HG03175 (cell line): ENCODE results near the gene AP2S1.
"Not testable (repeated sequence)": the region's sequence is repeated elsewhere in the genome, so short reads cannot be mapped to it uniquely, and the experiment has no call there.

Experiments used
- ATAC-seq: cut with Tn5 transposase; IDR thresholded peaks from one replicate; pipeline ENCODE4 v1.9.1; 2021; ENCODE audit warnings: mild to moderate bottlenecking, moderate library complexity; ENCODE audit not compliant: unreplicated experiment

AP2S1 gene

DNA sequence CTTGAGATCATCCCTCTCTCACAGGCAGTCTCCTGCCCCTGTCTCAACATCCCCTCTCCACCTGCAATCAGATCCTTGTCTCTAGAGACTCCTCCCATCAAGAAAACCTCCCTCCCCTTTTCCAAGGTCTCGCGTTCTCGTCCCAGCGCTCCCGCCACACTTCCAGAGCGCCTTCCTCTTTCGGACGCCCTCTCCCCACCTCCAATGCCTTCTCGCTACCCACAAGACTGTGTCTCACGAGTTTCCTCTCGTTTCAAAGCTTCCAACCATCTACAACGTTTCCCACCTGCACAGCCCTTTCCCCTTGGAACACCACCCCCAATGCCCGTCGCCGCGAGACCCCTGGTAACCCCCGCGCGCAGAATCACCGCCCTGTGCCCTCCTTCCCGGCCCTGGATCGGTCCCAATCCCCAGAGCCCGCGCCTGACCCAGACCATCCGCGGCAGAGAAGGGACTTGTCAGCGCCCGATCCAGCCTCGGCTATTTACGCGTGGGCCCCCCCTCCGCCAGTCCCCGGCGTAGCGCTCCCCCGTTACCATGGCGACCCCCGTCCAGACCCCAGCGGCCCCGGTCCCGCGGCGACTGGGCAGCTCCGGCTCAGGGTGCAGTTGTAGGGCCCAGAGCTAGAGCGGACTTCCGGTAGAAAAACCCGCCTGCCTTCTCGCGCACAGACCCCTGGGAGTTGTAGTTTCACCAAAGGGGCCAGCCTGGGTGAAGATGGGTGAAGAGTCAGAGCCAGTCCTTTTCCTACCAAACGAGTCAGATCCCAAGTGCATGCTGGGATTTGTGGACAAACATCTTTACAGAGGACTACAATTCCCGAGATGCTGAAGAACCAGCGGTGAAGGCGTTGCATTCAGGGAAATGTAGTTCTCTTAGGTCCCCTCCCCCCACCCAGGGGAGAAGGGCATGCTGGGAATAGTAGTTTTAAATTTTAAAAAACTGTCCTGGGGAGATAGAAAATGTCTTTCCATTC is at the start of gene AP2S1:
Gene AP2S1, minus strand, starts transcription at position 619 of the 976 bp plus-strand sequence. Its CDS starts 80 bp downstream, at position 539.
- ATAC-seq = peak; percentile 94

DNA sequence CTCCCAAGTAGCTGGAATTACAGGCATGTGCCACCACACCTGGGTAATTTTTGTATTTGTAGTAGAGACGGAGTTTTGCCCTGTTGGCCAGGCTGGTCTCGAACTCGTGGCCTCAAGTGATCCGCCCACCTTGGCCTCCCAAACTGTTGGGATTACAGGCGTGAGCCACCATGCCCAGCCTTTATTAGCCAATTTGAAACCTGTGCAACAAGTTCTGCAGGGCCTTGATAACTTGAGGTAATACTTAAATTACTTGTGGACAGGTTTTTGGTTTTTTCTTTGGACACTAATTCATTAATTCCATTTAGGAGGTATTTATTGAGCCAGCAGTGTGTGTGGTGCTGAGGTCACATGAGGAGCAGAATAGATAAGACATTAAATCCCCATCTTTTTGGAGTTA is 49.7 kb upstream of the AP2S1 start:
- no peak for ATAC-seq

DNA sequence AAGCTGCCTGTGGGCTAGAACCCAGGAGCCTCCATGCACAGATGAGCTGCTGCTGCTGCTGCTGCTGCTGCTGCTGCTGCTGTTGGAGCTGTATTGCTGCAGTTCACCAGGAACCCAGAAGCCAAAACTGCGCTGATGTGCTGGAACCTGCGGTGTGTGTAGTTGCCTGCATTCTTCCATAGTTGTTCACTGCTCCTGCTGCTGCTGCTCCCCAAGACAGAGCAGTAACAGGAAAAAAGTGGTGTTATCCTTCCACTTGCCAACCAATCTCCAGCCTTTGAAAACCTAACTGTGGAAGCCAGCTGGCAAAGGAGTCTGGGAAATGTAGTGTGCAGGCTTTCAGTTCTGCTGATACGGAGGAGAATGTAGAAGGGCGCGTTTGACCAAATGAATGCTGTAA is 48.1 kb upstream of the AP2S1 start:
- no peak for ATAC-seq

DNA sequence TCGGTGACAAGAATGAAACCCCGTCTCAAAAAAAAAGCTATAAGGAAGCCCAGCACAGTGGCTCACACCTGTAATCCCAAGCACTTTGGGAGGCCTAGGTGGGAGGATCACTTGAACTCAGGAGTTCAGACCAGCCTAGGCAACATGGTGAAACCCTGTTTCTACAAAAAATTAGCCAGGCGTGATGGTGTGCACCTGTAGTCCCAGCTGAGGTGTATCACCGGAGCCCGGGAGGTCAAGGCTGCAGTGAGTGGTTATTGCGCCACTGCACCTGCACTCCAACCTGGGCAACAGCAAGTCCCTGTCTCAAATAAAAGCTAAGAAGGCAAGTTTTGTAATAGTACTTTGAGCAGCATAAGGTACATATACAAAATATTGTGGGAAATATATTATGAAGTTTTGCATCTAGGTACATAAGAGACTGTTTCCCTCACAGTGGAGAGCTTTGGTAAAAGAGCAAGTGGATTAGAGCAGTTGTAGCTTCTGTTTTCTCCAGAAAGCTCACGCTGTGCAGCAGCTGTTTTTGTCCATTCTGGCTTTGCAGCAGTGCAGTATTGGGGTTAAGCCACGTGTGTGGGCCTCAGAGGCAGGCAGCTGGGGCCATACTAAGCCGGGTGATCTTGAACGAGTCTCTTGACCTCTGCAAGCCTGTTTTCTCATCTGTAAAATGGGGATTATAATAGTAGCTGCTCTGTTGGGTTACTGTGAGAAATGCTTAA is 45.6 kb upstream of the AP2S1 start:
- ATAC-seq = no peak

- ATAC-seq = no peak
Observed at GRCh38 chr19:46892252-46893179, 41.9 kb upstream of the AP2S1 start.

- no peak for ATAC-seq
Observed at GRCh38 chr19:46890423-46891170, 40.0 kb upstream of the AP2S1 start.

- ATAC-seq = no peak
Observed at GRCh38 chr19:46887240-46887782, 36.7 kb upstream of the AP2S1 start.

GRCh38 chr19:46886546-46887239 is 36.0 kb upstream of the AP2S1 start:
- no peak for ATAC-seq

- ATAC-seq = no peak
Observed at GRCh38 chr19:46885411-46885810, 34.8 kb upstream of the AP2S1 start.

GRCh38 chr19:46882751-46883150 is 32.1 kb upstream of the AP2S1 start:
- not testable (repeated sequence) for ATAC-seq

GRCh38 chr19:46882034-46882433 is 31.4 kb upstream of the AP2S1 start:
- ATAC-seq = no peak

GRCh38 chr19:46881092-46881491 is 30.4 kb upstream of the AP2S1 start:
- no peak for ATAC-seq

GRCh38 chr19:46880431-46880830 is 29.8 kb upstream of the AP2S1 start:
- ATAC-seq = no peak

GRCh38 chr19:46878613-46879375 is 28.1 kb upstream of the AP2S1 start:
- ATAC-seq = no peak

DNA sequence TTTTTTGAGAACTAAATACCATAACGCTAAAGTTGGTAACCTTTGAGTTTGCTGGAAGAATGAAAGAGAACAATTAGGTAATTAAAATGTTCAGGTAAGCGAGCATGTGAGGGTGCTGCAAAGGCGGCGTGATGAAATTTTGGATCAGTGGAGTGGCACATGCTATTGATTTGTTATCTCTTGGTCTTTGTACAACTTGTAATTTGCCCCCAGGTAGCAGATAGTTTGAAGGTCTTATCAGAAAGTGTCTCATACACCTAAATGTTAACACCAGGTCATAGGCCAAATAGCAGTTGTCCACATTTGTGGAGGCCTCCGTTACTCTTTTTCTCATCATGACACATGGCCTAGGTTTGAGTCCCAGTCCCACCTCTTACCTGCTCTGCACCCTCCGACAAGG is 25.0 kb upstream of the AP2S1 start:
- ATAC-seq = no peak

DNA sequence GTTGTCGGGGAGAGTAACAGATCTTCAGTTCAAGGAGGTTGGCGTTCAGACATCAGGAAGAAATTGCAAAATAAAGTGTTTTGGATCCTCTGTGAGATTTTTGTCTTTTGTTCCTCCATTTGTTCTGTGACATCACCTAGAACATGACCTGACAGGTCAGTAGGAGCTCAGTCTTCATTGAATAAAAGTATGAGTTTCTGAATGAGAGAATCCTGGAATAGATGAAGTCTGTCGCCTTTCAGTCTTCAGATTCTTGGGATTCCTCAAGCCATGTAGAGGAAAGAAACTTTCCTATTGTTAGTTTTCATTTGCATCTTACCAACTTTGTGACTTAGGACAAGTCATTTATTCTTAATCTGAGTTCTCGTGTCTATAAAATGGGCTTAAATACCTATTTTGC is 24.6 kb upstream of the AP2S1 start:
- no peak for ATAC-seq

DNA sequence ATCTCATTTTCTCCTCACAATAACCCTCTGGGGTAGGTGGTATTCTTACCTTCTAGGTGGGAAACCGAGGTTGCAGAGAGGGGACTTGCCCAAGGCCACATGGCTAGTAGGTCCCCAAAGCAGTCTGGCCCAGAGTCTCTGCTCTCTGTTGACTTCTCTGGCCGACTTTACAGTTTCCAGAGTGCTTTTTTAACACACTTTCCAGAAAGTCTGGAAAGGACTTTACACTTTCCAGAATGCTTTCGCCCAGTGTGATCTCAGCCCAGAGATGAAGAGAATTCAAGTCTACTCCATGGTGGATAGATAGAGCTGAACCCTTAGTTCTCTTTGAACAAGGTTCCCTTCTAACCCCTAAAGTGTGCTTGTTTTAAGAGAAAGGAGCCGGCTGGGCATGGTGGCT is 22.3 kb upstream of the AP2S1 start:
- no peak for ATAC-seq

DNA sequence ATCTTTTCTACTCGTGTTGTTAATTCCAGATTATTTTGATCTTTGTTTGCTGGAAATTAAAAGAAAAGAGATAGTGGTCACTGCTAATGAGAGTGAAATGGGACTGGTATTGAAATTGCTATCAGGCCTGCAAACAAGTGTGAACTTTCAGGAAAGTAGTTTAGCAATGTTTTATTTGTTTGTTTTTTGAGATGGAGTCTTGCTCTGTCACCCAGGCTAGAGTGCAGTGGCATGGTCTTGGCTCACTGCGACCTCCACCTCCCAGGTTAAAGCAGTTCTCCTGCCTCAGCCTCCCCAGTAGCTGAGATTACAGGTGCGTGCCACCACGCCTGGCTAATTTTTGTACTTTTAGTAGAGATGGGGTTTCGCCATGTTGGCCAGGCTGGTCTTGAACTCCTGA is 20.5 kb upstream of the AP2S1 start:
- not testable (repeated sequence) for ATAC-seq
